Panc1 (cell line): Measurements from ENCODE around the gene ELFN2. TPM values are rescaled to one million over a fixed set of nuclear protein-coding genes. Genes with fewer than 3 reads are reported as not detected.

Experiments
- ATAC-seq: fragments of 200-7000 bp; cut with Tn5 transposase; 2 replicates; pipeline ENCODE4 v1.9.1; 2020; ENCODE audit warnings: mild to moderate bottlenecking, moderate library complexity
- BruUV-seq: library from RNA; stranded (reverse); fragments of 400-500 nt; replicated peaks from 2 replicates; lab custom pipeline; 2021; lab: Mats Ljungman, UMichigan
- CTCF ChIA-PET: fragments of 300-600 bp; sonication (Branson Sonifier 250); formaldehyde crosslinking; loops from one replicate; lab custom pipeline; 2022; ENCODE audit warnings: antibody characterized with exemption; lab: Charles Lee
- POLR2A ChIA-PET: fragments of 300-600 bp; sonication (Branson Sonifier 250); formaldehyde crosslinking; loops from one replicate; lab custom pipeline; 2022; ENCODE audit warnings: antibody characterized with exemption; lab: Charles Lee
- DNase-seq: peaks from one replicate; pipeline ENCODE4 v3.0.0-alpha.2; 2010; ENCODE audit warnings: low read depth, low spot score
- H3K27ac ChIP-seq: 2 replicates; pipeline ENCODE4 v1.5.1; 2011; ENCODE audit warnings: mild to moderate bottlenecking, low read length, inconsistent platforms
- H3K27me3 ChIP-seq: fragments of 200-500 bp; sonication (Bioruptor generic); 2 replicates; pipeline ENCODE4 v1.6.0; 2014; ENCODE audit warnings: low read length, inconsistent platforms; ENCODE audit not compliant: control insufficient read depth, insufficient read depth
- H3K36me3 ChIP-seq: fragments of 200-500 bp; sonication (Bioruptor generic); 2 replicates; pipeline ENCODE4 v1.5.1; 2014; ENCODE audit warnings: inconsistent platforms, mild to moderate bottlenecking, low read length, moderate library complexity; ENCODE audit not compliant: control insufficient read depth, insufficient read depth
- H3K4me1 ChIP-seq: 2 replicates; pipeline ENCODE4 v1.5.1; 2011; ENCODE audit warnings: inconsistent platforms, mild to moderate bottlenecking, low read length, moderate library complexity; ENCODE audit not compliant: control insufficient read depth, insufficient read depth
- H3K4me3 ChIP-seq, 2 experiments: 2 replicates each; pipeline ENCODE4 v1.5.1; 2011 to 2012; ENCODE audit warnings: low read depth in 2 of 2, low read length in 2 of 2, mild to moderate bottlenecking in 2 of 2, inconsistent platforms in 1 of 2, moderate library complexity in 1 of 2
- H3K9me3 ChIP-seq: fragments of 200-500 bp; sonication (Bioruptor generic); 2 replicates; pipeline ENCODE4 v1.5.1; 2014; ENCODE audit warnings: low read depth, mild to moderate bottlenecking, inconsistent platforms, low read length, moderate library complexity; ENCODE audit not compliant: control insufficient read depth, insufficient read depth
- POLR2AphosphoS5 ChIP-seq: IDR thresholded peaks from 2 replicates; pipeline ENCODE4 v1.6.1; 2012; ENCODE audit warnings: mild to moderate bottlenecking, low read depth, low read length, moderate library complexity
- SIN3A ChIP-seq: IDR thresholded peaks from 2 replicates; pipeline ENCODE4 v1.6.1; 2012; ENCODE audit warnings: low read depth, mild to moderate bottlenecking, low read length, moderate library complexity, borderline replicate concordance; ENCODE audit not compliant: insufficient read depth
- TCF7L2 ChIP-seq: IDR thresholded peaks from 2 replicates; pipeline ENCODE4 v1.6.1; 2011; ENCODE audit warnings: mild to moderate bottlenecking, low read depth, low read length, inconsistent platforms
- in situ Hi-C: cut with HindIII; loops from 2 replicates; pipeline ENCODE4 v1.10.0; 2016; ENCODE audit warnings: low sequenced_read_pairs, low pct_unique_long_range_greater_than_20kb
- intact Hi-C: fragments of 100-400 bp; cut with micrococcal nuclease; formaldehyde crosslinking; loops from one replicate; pipeline ENCODE4 v1.10.0; 2022; ENCODE audit not compliant: unreplicated experiment
- total RNA-seq: library from RNA; stranded (reverse); gene quantifications from one replicate; pipeline ENCODE4 v1.2.1, GENCODE V29; 2021; ENCODE audit not compliant: unreplicated experiment
- TF ChIP-seq, protein P1 (sequence below): fragments of 450-650 bp; IDR thresholded peaks from 2 replicates; pipeline ENCODE4 v1.5.1; 2017; ENCODE audit warnings: mild to moderate bottlenecking
- TF ChIP-seq, protein P2 (sequence below), 2 experiments: IDR thresholded peaks; 2 replicates each; pipeline ENCODE4 v1.6.1; 2011 to 2012; ENCODE audit warnings: low read depth in 2 of 2, control low read depth in 1 of 2, low read length in 1 of 2, mild to moderate bottlenecking in 1 of 2, moderate library complexity in 1 of 2; ENCODE audit not compliant: insufficient read depth in 1 of 2

The ELFN2 gene
- total RNA-seq, 1 experiment from 2014 or later, result 2.9 TPM

DNA sequence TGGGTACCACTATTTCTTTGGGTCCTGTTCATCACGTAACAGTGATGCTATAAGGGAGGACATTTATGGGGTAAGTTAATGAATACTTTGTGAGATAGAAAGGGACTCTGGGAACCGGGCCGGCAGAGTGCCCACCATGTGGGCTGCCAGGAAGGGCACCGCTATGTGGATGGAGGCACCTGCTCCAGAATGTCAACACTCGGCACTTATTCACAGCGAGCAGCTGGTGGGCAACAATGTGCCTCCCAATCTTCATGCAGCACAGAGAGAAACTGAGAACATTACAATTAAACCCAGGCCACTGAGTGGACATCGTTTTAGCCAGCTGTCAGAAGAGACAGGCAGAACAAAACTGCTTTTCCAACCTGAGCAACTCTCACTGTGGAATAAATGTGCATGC lies 15.8 kb upstream of the ELFN2 start:
- intact Hi-C loops (no loop called here), in situ Hi-C loops (no loop called here)
- BruUV-seq, result no TSS peak
- no peak overlapping the region for H3K4me3 ChIP-seq
- ATAC-seq (no peak), DNase-seq (no peak)
- H3K9me3 ChIP-seq, result no peaks in the 10 kb centered on the region
- H3K27me3 ChIP-seq, result no peaks in the 10 kb centered on the region
- no peaks in the 10 kb centered on the region for H3K4me1 ChIP-seq
- no peak for TF ChIP-seq TCF7L2
- TF ChIP-seq, protein P1, sequence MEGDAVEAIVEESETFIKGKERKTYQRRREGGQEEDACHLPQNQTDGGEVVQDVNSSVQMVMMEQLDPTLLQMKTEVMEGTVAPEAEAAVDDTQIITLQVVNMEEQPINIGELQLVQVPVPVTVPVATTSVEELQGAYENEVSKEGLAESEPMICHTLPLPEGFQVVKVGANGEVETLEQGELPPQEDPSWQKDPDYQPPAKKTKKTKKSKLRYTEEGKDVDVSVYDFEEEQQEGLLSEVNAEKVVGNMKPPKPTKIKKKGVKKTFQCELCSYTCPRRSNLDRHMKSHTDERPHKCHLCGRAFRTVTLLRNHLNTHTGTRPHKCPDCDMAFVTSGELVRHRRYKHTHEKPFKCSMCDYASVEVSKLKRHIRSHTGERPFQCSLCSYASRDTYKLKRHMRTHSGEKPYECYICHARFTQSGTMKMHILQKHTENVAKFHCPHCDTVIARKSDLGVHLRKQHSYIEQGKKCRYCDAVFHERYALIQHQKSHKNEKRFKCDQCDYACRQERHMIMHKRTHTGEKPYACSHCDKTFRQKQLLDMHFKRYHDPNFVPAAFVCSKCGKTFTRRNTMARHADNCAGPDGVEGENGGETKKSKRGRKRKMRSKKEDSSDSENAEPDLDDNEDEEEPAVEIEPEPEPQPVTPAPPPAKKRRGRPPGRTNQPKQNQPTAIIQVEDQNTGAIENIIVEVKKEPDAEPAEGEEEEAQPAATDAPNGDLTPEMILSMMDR, result no peak
- no peak for TF ChIP-seq POLR2AphosphoS5
- no peak for TF ChIP-seq SIN3A
- TF ChIP-seq, protein P2, sequence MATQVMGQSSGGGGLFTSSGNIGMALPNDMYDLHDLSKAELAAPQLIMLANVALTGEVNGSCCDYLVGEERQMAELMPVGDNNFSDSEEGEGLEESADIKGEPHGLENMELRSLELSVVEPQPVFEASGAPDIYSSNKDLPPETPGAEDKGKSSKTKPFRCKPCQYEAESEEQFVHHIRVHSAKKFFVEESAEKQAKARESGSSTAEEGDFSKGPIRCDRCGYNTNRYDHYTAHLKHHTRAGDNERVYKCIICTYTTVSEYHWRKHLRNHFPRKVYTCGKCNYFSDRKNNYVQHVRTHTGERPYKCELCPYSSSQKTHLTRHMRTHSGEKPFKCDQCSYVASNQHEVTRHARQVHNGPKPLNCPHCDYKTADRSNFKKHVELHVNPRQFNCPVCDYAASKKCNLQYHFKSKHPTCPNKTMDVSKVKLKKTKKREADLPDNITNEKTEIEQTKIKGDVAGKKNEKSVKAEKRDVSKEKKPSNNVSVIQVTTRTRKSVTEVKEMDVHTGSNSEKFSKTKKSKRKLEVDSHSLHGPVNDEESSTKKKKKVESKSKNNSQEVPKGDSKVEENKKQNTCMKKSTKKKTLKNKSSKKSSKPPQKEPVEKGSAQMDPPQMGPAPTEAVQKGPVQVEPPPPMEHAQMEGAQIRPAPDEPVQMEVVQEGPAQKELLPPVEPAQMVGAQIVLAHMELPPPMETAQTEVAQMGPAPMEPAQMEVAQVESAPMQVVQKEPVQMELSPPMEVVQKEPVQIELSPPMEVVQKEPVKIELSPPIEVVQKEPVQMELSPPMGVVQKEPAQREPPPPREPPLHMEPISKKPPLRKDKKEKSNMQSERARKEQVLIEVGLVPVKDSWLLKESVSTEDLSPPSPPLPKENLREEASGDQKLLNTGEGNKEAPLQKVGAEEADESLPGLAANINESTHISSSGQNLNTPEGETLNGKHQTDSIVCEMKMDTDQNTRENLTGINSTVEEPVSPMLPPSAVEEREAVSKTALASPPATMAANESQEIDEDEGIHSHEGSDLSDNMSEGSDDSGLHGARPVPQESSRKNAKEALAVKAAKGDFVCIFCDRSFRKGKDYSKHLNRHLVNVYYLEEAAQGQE (IDR thresholded peaks at IDR 0.05; ENCODE audit: insufficient read depth in 1 of 2, low read depth in 2 of 2, low read length in 1 of 2), result no peak
- POLR2A ChIA-PET, result no interaction called here
- H3K36me3 ChIP-seq, result no peaks in the 10 kb centered on the region
- CTCF ChIA-PET, result interaction anchor here (1.1 kb wide), 1 partner anchor 13 kb away, joined by 4 read pairs; no protein-coding TSS in a partner anchor
- H3K27ac ChIP-seq, result no peak overlapping the region

DNA sequence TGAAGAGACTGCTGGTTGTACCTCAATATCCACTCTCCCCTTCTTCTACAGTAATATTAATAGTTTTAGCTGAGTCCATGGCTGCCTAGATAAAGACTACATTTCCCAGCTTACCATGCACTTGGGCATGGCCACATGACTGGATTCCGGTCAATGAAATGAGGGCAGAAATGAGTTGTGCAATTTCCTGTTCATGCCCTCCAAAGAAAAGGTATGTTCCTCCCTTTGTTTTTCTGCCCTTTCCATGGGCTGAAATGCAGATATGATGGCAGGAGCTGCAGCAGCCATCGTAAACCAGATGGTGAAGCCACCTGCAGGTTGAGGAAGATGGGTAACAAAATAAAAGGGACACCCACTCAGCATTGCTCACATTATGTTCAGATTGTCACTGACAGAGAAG lies 15.3 kb upstream of the ELFN2 start:
- TF ChIP-seq, protein P1, result no peak
- TF ChIP-seq, protein P2 (IDR thresholded peaks at IDR 0.05; ENCODE audit: insufficient read depth in 1 of 2, low read depth in 2 of 2, low read length in 1 of 2), result no peak
- TF ChIP-seq TCF7L2, result no peak
- TF ChIP-seq SIN3A, result no peak
- TF ChIP-seq POLR2AphosphoS5, result no peak
- BruUV-seq, result no TSS peak
- H3K27me3 ChIP-seq, result no peaks in the 10 kb centered on the region
- ChIA-PET POLR2A (no interaction called here), CTCF (interaction anchor here (1.1 kb wide), 1 partner anchor 14 kb away, joined by 4 read pairs; no protein-coding TSS in a partner anchor)
- in situ Hi-C loops, result no loop called here
- H3K27ac ChIP-seq, result no peak overlapping the region
- H3K4me3 ChIP-seq, result no peak overlapping the region
- no peaks in the 10 kb centered on the region for H3K4me1 ChIP-seq
- no peaks in the 10 kb centered on the region for H3K9me3 ChIP-seq
- DNase-seq, result no peak
- ATAC-seq, result no peak
- intact Hi-C loops, result no loop called here
- no peaks in the 10 kb centered on the region for H3K36me3 ChIP-seq
